Nucleus accumbens (tissue), 56 donors: ENCODE data around the gene UTP25.
"Not testable (repeated sequence)": the region's sequence is repeated elsewhere in the genome, so short reads cannot be mapped to it uniquely, and the experiment has no call there.

Experiments
- DNase-seq, 56 donors: peaks; one replicate each; lab custom pipeline; 2025; lab: John Stamatoyannopoulos, UW

UTP25 gene

GRCh38 chr1:209889077-209889418 lies 61.3 kb downstream of the UTP25 start:
- DNase-seq, result no peak

DNA sequence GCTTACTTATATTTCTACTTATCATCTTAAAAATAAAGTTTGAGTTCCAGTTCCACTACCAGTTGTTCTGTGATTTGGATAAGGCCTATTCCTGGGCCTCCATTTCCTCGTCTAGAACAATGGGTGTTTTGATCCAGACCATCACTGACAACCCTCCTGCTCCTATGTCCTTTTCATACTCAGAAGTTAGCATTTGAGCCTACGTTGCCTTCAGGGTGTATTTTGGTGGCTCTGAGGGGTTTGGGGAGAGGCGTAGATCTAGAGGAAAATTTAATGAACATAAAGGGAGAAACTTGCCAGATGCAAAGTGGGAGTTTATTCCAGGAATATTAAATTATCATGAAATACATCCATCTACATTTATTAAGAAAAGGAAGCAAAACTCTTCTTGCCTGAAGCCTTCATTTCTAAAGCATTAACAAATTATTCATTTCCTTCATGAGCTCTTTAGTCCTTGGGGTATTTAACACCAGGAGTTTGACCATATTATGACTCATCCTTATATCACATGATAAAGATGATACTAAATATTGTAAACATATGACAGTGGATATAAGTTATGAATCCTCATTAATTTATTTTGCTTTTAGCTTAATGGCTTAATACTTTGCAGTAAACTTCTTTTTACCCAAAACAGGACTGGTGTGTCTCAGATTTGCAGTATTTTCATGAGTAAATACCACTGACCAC lies 63.0 kb downstream of the UTP25 start:
- no peak for DNase-seq

DNA sequence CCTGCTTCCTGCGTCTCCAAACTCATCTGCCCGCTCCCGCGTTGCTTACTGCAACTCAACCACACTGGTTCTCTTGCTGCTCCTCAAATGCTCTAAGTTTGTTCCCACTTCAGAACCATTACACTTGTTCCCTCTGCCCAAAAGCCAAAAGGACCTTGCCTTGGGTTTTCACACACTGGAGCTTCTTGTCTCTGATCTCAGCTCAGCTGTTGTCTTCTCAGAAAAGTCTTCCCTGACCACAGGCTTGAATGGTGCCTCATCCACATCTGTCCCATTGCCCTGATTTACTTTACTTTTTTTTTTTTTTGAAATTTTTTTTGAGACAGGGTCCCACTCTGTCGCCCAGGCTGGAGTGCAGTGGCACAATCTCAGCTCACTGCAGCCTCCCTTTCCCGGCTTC lies 66.0 kb downstream of the UTP25 start:
- DNase-seq, result no peak

DNA sequence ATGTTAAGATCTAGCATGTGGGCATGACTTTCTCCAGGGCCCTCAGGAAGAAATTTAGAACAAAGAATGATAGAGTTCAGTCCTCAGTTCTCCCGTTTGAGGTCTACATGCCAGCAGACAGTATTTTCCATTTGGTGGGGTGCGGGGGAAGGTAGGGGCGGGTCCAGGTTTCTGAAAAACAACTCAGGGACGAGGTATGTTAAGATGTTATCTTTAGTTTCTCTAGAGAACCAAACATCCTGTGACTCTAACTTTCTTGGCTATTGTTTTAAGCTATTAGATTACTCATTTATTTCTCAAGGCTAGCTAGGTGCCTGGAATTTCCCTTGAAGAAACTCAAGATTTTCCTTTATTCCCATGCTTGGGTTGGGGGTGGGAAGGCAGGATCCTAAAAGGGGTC lies 67.9 kb downstream of the UTP25 start:
- DNase-seq, result no peak

- no peak for DNase-seq
These were observed 68.6 kb downstream of the UTP25 start for GRCh38 chr1:209896346-209896745.

DNA sequence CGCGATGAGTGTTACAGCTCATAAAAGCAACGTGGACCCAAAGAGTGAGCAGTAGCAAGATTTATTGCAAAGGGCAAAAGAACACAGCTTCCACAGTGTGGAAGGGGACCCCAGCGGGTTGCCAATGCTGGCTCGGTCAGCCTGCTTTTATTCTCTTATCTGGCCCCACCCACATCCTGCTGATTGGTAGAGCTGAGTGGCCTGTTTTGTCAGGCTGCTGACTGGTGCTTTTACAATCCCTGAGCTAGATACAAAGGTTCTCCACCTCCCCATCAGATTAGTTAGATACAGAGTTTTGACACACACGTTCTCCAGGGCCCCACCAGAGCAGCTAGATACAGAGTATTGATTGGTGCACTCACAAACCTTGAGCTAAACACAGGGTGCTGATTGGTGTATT lies 70.5 kb downstream of the UTP25 start:
- DNase-seq, result not testable (repeated sequence)

GRCh38 chr1:209898851-209899250 lies 71.1 kb downstream of the UTP25 start:
- DNase-seq, result not testable (repeated sequence)

DNA sequence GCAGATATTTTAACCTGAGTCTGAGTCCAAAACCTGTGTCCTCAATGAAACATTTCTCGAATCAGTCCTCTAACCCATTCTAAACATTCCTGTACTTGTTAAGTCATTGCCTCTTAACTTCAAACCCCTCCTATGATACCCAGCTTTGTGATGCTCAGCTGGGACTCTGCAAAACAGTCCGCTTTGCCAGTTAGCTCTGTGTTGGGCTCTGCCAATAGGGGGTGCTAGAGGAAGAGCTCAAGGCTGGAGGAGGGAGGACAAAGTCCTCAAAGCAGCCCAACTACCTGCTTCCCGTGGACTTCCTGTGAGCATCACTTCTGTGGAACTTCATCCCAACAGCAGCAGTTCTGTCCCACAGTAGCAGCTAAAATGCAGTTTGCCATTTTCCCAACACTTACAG lies 72.2 kb downstream of the UTP25 start:
- no peak for DNase-seq

DNA sequence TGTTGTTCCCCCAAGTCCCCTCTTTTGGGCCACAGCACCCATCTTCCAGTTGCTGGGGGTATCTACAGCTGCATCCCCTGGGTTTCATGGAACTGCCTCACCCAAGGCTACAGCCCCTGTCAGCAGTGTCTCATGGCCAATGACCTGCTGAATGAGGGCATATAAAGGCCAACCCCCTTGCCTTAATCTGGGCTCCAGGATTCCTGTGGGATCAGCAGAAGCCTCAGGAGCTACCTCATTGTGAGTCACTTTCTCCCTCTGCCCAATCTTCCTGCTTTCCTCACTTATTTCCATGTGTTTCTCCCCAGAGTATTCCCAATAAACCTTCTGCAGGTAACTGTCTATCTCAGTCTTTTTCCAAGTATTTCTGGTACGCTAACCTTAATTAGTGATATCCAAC lies 73.0 kb downstream of the UTP25 start:
- no peak for DNase-seq

- no peak for DNase-seq
These were observed 73.4 kb downstream of the UTP25 start for GRCh38 chr1:209901211-209901610.

- not testable (repeated sequence) for DNase-seq
These were observed 77.0 kb downstream of the UTP25 start for GRCh38 chr1:209904774-209905173.
